Activated naive CD8-positive, alpha-beta T cell treated with anti-CD3 and anti-CD28 coated beads, Interleukin-2, amount 10 ng/mL, durations not matched to agents 7 days and 5 days (primary cell): ENCODE measurements around the gene USF1. TPM values are rescaled to one million over a fixed set of nuclear protein-coding genes. Genes with fewer than 3 reads are reported as not detected.
"Not testable (repeated sequence)": the region's sequence is repeated elsewhere in the genome, so short reads cannot be mapped to it uniquely, and the experiment has no call there.

Source experiments
- ATAC-seq: fragments of 150-1000 bp; cut with Tn5 transposase; one replicate; pipeline ENCODE4 v1.10.0; 2021; ENCODE audit warnings: low read depth, moderate library complexity
- POLR2A ChIA-PET: fragments of 350-600 bp; sonication (Branson Sonifier 250); formaldehyde crosslinking; loops from one replicate; lab custom pipeline; 2021; ENCODE audit warnings: antibody characterized with exemption; lab: Charles Lee
- DNase-seq: peaks from one replicate; pipeline ENCODE4 v3.0.0; 2021
- H3K27ac Mint-ChIP-seq: one replicate; pipeline ENCODE4 v1.8.0; 2022; ENCODE audit warnings: mild to moderate bottlenecking, mixed read lengths
- H3K27me3 Mint-ChIP-seq: one replicate; pipeline ENCODE4 v1.8.0; 2022; ENCODE audit warnings: mild to moderate bottlenecking, moderate library complexity, mixed read lengths
- H3K36me3 Mint-ChIP-seq: one replicate; pipeline ENCODE4 v1.8.0; 2021; ENCODE audit warnings: mild to moderate bottlenecking, mixed read lengths
- H3K4me1 Mint-ChIP-seq: one replicate; pipeline ENCODE4 v1.8.0; 2021; ENCODE audit warnings: mixed read lengths
- H3K4me3 Mint-ChIP-seq: one replicate; pipeline ENCODE4 v1.8.0; 2022; ENCODE audit warnings: mild to moderate bottlenecking, moderate library complexity, mixed read lengths
- H3K9me3 Mint-ChIP-seq: one replicate; pipeline ENCODE4 v1.8.0; 2021; ENCODE audit warnings: mixed read lengths
- total RNA-seq, 2 experiments: library from RNA; stranded (reverse); gene quantifications; one replicate each; pipeline ENCODE4 v1.2.3, GENCODE V29; 2021

USF1 gene
- total RNA-seq, 2 experiments from 2014 or later, result 93.0 to 96.3 TPM

GRCh38 chr1:161019111-161019660, 26.6 kb downstream of the USF1 start:
- DNase-seq, ATAC-seq, H3K9me3 Mint-ChIP-seq, H3K27me3 Mint-ChIP-seq, POLR2A ChIA-PET, H3K36me3 Mint-ChIP-seq: not testable (repeated sequence)
- Mint-ChIP-seq H3K4me3 (peak overlapping the region; percentile 97), H3K4me1 (peaks cover 30% of the 10 kb centered on the region), H3K27ac (peak overlapping the region; percentile 46)

- peaks cover 34% of the 10 kb centered on the region for H3K4me1 Mint-ChIP-seq
- DNase-seq (no peak), ATAC-seq (no peak)
- no peaks in the 10 kb centered on the region for H3K9me3 Mint-ChIP-seq
- no peaks in the 10 kb centered on the region for H3K27me3 Mint-ChIP-seq
- H3K36me3 Mint-ChIP-seq, result peaks cover 3% of the 10 kb centered on the region
- H3K27ac Mint-ChIP-seq, result no peak overlapping the region
- POLR2A ChIA-PET, result no interaction called here
- no peak overlapping the region for H3K4me3 Mint-ChIP-seq
Measured at GRCh38 chr1:161018631-161018930, 27.2 kb downstream of the USF1 start.

- H3K4me1 Mint-ChIP-seq, result peaks cover 39% of the 10 kb centered on the region
- POLR2A ChIA-PET, result no interaction called here
- no peaks in the 10 kb centered on the region for H3K27me3 Mint-ChIP-seq
- ATAC-seq (no peak), DNase-seq (no peak)
- no peak overlapping the region for H3K27ac Mint-ChIP-seq
- no peaks in the 10 kb centered on the region for H3K9me3 Mint-ChIP-seq
- no peak overlapping the region for H3K4me3 Mint-ChIP-seq
- peaks cover 3% of the 10 kb centered on the region for H3K36me3 Mint-ChIP-seq
Measured at GRCh38 chr1:161017756-161018630, 27.8 kb downstream of the USF1 start.

GRCh38 chr1:161017181-161017580, 28.6 kb downstream of the USF1 start:
- H3K4me3 Mint-ChIP-seq, DNase-seq, H3K9me3 Mint-ChIP-seq, H3K27ac Mint-ChIP-seq, H3K27me3 Mint-ChIP-seq, POLR2A ChIA-PET, ATAC-seq, H3K36me3 Mint-ChIP-seq: not testable (repeated sequence)
- peaks cover 41% of the 10 kb centered on the region for H3K4me1 Mint-ChIP-seq

- not testable (repeated sequence) for H3K9me3 Mint-ChIP-seq, H3K36me3 Mint-ChIP-seq
Measured at GRCh38 chr1:161016683-161017082, 29.1 kb downstream of the USF1 start.

GRCh38 chr1:161013488-161014230, 32.1 kb downstream of the USF1 start:
- Mint-ChIP-seq H3K27ac (peak overlapping the region; percentile 87), H3K4me1 (peaks cover 26% of the 10 kb centered on the region), H3K36me3 (no peaks in the 10 kb centered on the region), H3K4me3 (peak overlapping the region; percentile 79), H3K9me3 (no peaks in the 10 kb centered on the region), H3K27me3 (no peaks in the 10 kb centered on the region)
- POLR2A ChIA-PET, result interaction anchor here (0.7 to 3.4 kb wide), 14 partner anchors 12 to 375 kb away, joined by 3 to 23 read pairs (median 4); partner anchors contain the start of genes ARHGAP30, TSTD1, UFC1 and USF1
- DNase-seq, result peak; percentile 66
- ATAC-seq, result peak; percentile 92

More at GRCh38 chr1:161016683-161017082, 29.1 kb downstream of the USF1 start:
- ATAC-seq, H3K27ac Mint-ChIP-seq, POLR2A ChIA-PET, H3K4me3 Mint-ChIP-seq, DNase-seq, H3K27me3 Mint-ChIP-seq: not testable (repeated sequence)
- peaks cover 44% of the 10 kb centered on the region for H3K4me1 Mint-ChIP-seq

GRCh38 chr1:161013131-161013487, 32.7 kb downstream of the USF1 start:
- H3K36me3 Mint-ChIP-seq, result no peaks in the 10 kb centered on the region
- peak overlapping the region; percentile 87 for H3K27ac Mint-ChIP-seq
- peak overlapping the region; percentile 79 for H3K4me3 Mint-ChIP-seq
- no peaks in the 10 kb centered on the region for H3K9me3 Mint-ChIP-seq
- no peaks in the 10 kb centered on the region for H3K27me3 Mint-ChIP-seq
- peaks cover 21% of the 10 kb centered on the region for H3K4me1 Mint-ChIP-seq
- POLR2A ChIA-PET, result interaction anchor here (0.7 to 3.4 kb wide), 14 partner anchors 12 to 375 kb away, joined by 3 to 23 read pairs (median 4); partner anchors contain the start of genes ARHGAP30, TSTD1, UFC1 and USF1
- ATAC-seq (peak; percentile 10), DNase-seq (no peak)

- DNase-seq (no peak), ATAC-seq (no peak)
- Mint-ChIP-seq H3K27me3 (no peaks in the 10 kb centered on the region), H3K4me1 (peaks cover 21% of the 10 kb centered on the region), H3K36me3 (no peaks in the 10 kb centered on the region), H3K9me3 (no peaks in the 10 kb centered on the region), H3K4me3 (no peak overlapping the region), H3K27ac (peak overlapping the region; percentile 69)
- POLR2A ChIA-PET, result interaction anchor here (1.1 to 3.4 kb wide), 4 partner anchors 22 to 92 kb away, joined by 4 to 23 read pairs (median 4); partner anchors contain the start of genes TSTD1 and USF1
Measured at GRCh38 chr1:161012420-161012819, 33.4 kb downstream of the USF1 start.

- POLR2A ChIA-PET, result interaction anchor here (1.1 kb wide), 1 partner anchor 12 kb away, joined by 4 read pairs; the partner anchor contains the start of gene F11R
- Mint-ChIP-seq H3K4me1 (peaks cover 19% of the 10 kb centered on the region), H3K27me3 (no peaks in the 10 kb centered on the region), H3K36me3 (no peaks in the 10 kb centered on the region), H3K9me3 (no peaks in the 10 kb centered on the region), H3K4me3 (no peak overlapping the region), H3K27ac (no peak overlapping the region)
- no peak for DNase-seq
- no peak for ATAC-seq
Measured at GRCh38 chr1:161009602-161010211, 36.1 kb downstream of the USF1 start.

GRCh38 chr1:161008869-161009510, 36.8 kb downstream of the USF1 start:
- peaks cover 16% of the 10 kb centered on the region for H3K4me1 Mint-ChIP-seq
- POLR2A ChIA-PET, result no interaction called here
- ATAC-seq, result no peak
- H3K27ac Mint-ChIP-seq, result no peak overlapping the region
- H3K4me3 Mint-ChIP-seq, result no peak overlapping the region
- H3K9me3 Mint-ChIP-seq, result no peaks in the 10 kb centered on the region
- no peak for DNase-seq
- H3K36me3 Mint-ChIP-seq, result no peaks in the 10 kb centered on the region
- no peaks in the 10 kb centered on the region for H3K27me3 Mint-ChIP-seq

- H3K9me3 Mint-ChIP-seq, result no peaks in the 10 kb centered on the region
- DNase-seq, result no peak
- H3K27me3 Mint-ChIP-seq, result no peaks in the 10 kb centered on the region
- no peaks in the 10 kb centered on the region for H3K36me3 Mint-ChIP-seq
- ATAC-seq, result no peak
- H3K27ac Mint-ChIP-seq, result no peak overlapping the region
- POLR2A ChIA-PET, result no interaction called here
- H3K4me1 Mint-ChIP-seq, result peaks cover 6% of the 10 kb centered on the region
- H3K4me3 Mint-ChIP-seq, result no peak overlapping the region
Measured at GRCh38 chr1:161007369-161007768, 38.4 kb downstream of the USF1 start.

GRCh38 chr1:161006563-161006962, 39.2 kb downstream of the USF1 start:
- DNase-seq (no peak), ATAC-seq (no peak)
- no peak overlapping the region for H3K27ac Mint-ChIP-seq
- no peaks in the 10 kb centered on the region for H3K9me3 Mint-ChIP-seq
- peaks cover 1% of the 10 kb centered on the region for H3K4me1 Mint-ChIP-seq
- no peaks in the 10 kb centered on the region for H3K27me3 Mint-ChIP-seq
- POLR2A ChIA-PET, result interaction anchor here (1.7 kb wide), 1 partner anchor 32 kb away, joined by 4 read pairs; the partner anchor contains the start of gene TSTD1
- no peaks in the 10 kb centered on the region for H3K36me3 Mint-ChIP-seq
- no peak overlapping the region for H3K4me3 Mint-ChIP-seq
